GM12874 (cell line): ENCODE measurements around the gene CFAP251.

Source experiments
- TF ChIP-seq, protein P1 (sequence below): IDR thresholded peaks from 2 replicates; pipeline ENCODE4 v1.5.1; 2011; ENCODE audit warnings: low read depth, mild to moderate bottlenecking, control low read depth, low read length, moderate library complexity; ENCODE audit not compliant: insufficient read depth

CFAP251 gene

DNA sequence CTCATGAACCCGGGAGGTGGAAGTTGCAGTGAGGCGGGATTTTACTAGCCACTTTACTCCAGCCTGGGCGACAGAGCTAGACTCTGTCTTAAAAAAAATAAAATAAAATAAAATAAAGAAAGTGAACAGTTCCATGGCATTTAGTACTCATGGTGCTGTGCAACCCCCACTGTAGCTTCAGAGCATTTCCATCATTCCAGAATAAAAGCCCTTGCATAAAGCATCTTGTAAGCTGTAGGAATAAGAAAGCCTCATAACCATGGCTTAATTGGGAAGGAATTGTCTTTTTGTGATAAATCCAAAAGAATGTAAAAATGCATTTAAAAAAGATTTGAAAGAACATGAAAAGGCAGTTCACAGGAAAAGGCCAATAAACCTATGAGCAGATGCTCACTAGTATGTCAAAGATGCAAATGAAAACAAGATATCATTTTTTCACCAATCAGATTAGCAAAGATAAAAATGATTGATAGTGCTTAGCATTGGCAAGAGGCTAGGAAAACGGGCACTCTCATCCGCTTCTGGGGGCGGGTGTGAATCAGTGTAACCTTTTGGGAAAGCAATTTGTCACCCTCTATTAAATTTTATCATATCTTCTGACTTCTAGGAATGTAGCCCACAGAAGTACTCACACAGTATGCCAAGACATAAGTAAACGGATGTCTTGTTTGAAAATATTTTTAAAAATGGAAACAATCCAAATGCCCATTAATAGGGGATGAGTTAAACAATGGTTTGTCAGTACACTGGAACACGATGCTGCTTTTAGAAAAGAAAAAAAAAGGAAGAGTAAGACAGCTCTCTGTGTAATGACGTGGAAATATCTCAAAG lies 46.6 kb downstream of the CFAP251 start:
- TF ChIP-seq, protein P1, sequence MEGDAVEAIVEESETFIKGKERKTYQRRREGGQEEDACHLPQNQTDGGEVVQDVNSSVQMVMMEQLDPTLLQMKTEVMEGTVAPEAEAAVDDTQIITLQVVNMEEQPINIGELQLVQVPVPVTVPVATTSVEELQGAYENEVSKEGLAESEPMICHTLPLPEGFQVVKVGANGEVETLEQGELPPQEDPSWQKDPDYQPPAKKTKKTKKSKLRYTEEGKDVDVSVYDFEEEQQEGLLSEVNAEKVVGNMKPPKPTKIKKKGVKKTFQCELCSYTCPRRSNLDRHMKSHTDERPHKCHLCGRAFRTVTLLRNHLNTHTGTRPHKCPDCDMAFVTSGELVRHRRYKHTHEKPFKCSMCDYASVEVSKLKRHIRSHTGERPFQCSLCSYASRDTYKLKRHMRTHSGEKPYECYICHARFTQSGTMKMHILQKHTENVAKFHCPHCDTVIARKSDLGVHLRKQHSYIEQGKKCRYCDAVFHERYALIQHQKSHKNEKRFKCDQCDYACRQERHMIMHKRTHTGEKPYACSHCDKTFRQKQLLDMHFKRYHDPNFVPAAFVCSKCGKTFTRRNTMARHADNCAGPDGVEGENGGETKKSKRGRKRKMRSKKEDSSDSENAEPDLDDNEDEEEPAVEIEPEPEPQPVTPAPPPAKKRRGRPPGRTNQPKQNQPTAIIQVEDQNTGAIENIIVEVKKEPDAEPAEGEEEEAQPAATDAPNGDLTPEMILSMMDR, result no peak

DNA sequence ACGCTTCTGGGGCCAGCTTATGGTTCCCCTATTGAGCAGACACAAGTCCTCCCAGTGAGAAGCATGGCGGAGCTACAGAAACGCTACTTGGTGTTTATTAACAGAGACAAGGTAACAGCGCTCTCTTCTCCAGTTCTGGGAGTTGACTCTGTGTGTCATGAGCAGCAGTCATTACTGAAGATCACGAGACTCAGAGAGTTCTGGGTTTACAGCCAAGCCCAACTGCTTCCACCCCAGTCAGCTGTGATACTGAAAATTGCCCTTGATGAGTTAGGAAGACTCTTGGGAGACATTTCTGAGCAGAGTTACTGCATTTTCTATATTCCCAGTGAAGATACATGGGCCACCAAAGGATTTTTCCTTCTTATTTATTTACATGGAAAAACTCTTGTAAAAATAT lies 48.6 kb downstream of the CFAP251 start:
- TF ChIP-seq, protein P1, result no peak

DNA sequence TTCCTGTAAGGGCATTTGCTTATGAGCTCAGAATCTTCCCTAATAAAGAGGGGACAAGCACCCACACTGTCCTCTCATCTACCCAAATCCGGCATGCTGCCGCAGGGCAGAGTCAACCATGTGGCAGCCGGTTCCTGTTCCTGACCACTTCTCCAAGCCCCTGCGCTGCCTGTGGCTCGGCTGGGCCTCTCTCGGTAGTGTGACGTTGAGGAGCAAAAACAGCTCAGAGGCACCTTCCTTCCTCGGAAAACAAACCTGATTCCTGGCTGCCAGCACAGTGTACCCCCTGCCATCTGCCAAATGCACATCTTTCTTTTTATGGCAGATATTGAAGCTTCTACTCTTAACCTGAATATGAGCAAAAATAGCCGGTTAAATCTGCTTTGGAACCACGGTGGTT lies 50.5 kb downstream of the CFAP251 start:
- TF ChIP-seq, protein P1, result no peak

DNA sequence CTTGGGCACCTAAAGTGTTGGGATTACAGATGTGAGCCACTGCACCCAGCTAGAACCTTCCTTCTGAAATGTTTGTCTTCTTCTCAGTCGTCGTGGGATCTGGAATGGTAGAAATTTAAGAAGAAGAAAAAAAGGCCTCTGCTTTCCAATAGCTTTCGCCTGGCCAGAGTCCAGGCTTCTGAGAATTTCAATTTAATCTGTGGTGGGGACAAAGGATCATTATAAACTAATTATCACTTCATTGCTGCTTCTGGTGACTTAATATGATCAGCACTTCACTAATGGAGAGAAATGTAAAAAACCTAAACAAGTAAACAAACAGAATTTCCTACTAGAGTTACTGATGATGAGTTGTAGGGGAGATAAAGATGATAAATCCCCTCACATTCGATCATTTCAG lies 51.3 kb downstream of the CFAP251 start:
- TF ChIP-seq, protein P1, result no peak

DNA sequence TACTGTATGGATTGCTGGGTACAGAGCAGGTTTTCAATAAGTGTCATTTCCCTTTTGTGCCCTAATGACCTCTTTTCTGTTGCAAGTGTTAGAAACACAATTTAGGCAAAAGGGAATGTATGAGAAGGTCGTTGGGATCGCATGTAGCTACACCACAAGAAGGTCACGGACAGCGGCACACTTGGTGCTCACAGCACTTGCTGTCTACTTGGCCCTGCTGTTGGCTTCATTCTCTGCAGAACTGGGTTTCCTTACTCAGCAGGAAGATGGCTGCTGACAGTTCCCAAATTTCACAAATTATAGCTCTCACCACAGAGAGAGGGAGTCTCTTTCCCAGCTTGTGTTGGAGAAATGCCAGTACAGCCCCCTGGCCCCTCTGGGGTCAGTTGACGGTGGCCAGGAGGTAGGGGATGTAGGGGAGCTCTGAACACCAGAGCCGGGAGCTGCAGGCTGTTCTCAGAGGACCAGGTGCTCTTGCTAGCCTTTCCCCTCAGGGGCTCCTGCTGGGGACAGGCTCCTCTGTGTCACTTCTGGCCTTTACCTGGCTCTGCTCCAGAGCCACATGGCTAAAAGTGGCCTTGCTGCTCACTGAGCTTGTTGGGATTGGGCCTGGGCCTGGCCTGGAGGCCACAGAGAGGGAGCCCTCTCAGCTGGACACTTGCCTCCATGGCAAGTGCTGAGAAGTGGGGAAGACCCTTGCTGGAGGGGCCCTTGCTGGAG lies 52.3 kb downstream of the CFAP251 start:
- TF ChIP-seq, protein P1, result no peak

DNA sequence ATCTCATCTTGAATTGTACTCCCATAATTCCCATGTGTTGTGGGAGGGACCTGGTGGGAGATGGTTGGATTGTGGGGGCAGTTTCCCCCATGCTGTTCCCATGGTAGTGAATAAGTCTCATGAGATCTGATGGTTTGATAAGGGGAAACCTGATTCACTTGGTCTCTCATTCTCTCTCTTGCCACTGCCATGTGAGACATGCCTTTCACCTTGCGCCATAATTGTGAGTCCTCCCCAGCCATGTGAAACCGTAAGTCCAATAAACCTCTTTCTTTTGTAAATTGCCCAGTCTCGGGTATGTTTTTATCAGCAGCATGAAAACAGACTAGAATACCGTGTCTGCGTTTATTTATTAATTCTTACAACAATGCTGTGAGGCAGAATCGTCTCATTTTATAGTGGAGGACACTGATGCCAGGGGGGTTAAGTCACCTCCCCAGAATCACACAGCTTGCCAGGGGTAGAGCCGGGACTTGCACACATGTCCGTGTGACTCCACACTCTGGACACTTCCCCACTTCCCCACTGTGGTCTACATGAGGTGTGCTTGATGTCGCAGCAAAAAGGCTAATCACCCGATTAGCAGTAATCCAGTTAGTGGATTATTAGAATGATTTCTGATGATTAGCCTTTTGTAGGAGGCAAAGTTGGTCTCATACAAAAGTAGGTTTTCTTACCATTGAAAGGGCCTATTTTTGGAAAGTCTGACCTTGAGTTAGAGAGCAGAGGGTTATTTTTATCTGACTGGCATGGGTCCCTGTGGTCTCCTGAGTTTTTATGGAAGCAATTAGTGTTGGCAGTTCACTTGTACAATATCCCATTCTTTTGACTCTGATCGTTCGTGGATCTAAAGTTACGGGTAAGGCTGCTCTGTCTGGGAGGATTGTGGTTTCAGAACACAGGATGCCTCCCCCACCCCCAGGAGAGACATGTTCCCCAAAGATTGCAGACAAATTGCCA lies 55.9 kb downstream of the CFAP251 start:
- TF ChIP-seq, protein P1, result no peak

DNA sequence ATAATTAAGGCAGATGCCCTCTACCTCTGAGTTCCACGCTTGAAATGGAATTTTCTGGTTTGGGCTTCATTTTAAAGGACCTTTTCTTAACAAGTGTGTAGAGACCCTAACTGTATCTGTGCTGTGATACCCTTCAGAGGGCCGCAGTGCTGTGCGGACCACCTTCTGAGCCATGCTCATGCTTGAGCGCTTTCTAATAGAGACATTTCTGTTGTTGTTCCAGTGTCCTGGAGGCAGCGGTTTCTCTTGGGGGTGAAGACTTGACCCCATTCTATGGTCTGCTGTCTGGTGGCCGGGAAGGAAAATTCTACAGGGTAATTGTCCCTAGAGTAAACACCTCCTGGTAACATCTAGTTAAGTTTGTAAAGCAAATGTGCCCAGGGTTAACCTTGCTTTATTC lies 56.6 kb downstream of the CFAP251 start:
- TF ChIP-seq, protein P1, result no peak
